Tibial artery (tissue), 4 donors: ENCODE data around the gene BUD23.

ENCODE experiments used
- DNase-seq, 2 donors: peaks; one replicate each; pipeline ENCODE4 v3.0.0-alpha.2; 2019
- H3K27ac ChIP-seq, 2 donors: fragments of 200-600 bp; sonication (generic) in 1 of 2; 1 replicate in 1 of 2; 2 replicates in 1 of 2; pipeline ENCODE4 v1.5.1; 2018 to 2019; ENCODE audit warnings: mild to moderate bottlenecking in 1 of 2
- H3K27me3 ChIP-seq, 2 donors: fragments of 200-600 bp; sonication (generic) in 1 of 2; one replicate each; pipeline versions ENCODE4 v1.5.1 to v1.6.0; 2016 to 2019
- H3K36me3 ChIP-seq, 3 donors: fragments of 200-600 bp; sonication (generic) in 2 of 3; one replicate each; pipeline ENCODE4 v1.5.1; 2016 to 2019; ENCODE audit warnings: mild to moderate bottlenecking in 2 of 3
- H3K4me1 ChIP-seq, 4 donors: fragments of 200-600 bp; sonication (generic) in 2 of 4; 1 replicate in 3 of 4; 2 replicates in 1 of 4; pipeline ENCODE4 v1.5.1; 2016 to 2019
- H3K4me3 ChIP-seq, 2 donors: fragments of 200-600 bp; sonication (generic) in 1 of 2; 1 replicate in 1 of 2; 2 replicates in 1 of 2; pipeline ENCODE4 v1.5.1; 2018 to 2019; ENCODE audit warnings: mild to moderate bottlenecking in 2 of 2
- H3K9me3 ChIP-seq, 3 donors: fragments of 200-600 bp; sonication (generic) in 1 of 3; one replicate each; pipeline ENCODE4 v1.5.1; 2016 to 2019
- intact Hi-C: fragments of 100-400 bp; cut with DNase I; formaldehyde crosslinking; loops from one replicate; pipeline ENCODE4 v1.15.0; 2023; ENCODE audit warnings: low total_unique reads
- TF ChIP-seq, protein P1 (sequence below), 2 experiments: fragments of 200-600 bp in 1 of 2; fragments of 450-650 bp in 1 of 2; IDR thresholded peaks; one replicate each; pipeline ENCODE4 v1.5.1; 2017 to 2019; ENCODE audit warnings: antibody characterized with exemption in 2 of 2, mild to moderate bottlenecking in 1 of 2, moderate library complexity in 1 of 2

The BUD23 gene

DNA sequence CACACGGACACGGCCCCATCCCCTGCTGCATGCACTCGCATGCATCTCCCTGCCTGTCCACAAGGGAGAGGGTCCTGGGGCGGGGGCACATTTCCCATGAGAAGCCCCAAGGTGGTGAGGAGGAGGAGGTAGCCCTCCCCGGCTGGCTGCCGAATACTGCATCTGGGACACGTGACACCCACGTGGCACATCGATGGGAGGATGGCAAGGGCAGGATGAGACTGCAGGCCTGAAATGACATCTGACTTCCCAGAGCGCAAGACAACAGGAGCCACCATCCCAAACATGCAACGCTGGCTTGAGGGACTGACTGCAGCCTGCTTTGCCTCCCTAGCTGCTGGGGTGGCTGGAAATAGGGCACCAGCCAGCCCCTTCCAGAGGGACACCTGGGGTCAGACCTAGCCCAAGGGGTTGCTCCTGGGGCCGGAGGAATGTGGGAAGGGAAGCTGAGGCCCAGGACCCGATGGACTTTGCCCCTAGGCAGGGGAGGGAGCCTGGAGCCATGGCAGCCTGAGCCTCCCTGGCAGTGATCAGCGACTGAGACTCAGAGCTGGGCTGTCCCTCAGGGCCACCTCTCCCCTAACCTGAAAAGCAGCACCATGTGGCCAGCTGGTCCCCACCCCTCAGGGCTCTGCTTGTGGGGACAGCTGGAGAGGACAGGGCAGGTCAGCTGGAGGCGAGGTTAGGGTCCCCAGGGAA lies 16.1 kb downstream of the BUD23 start:
- TF ChIP-seq, protein P1, sequence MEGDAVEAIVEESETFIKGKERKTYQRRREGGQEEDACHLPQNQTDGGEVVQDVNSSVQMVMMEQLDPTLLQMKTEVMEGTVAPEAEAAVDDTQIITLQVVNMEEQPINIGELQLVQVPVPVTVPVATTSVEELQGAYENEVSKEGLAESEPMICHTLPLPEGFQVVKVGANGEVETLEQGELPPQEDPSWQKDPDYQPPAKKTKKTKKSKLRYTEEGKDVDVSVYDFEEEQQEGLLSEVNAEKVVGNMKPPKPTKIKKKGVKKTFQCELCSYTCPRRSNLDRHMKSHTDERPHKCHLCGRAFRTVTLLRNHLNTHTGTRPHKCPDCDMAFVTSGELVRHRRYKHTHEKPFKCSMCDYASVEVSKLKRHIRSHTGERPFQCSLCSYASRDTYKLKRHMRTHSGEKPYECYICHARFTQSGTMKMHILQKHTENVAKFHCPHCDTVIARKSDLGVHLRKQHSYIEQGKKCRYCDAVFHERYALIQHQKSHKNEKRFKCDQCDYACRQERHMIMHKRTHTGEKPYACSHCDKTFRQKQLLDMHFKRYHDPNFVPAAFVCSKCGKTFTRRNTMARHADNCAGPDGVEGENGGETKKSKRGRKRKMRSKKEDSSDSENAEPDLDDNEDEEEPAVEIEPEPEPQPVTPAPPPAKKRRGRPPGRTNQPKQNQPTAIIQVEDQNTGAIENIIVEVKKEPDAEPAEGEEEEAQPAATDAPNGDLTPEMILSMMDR (IDR thresholded peaks at IDR 0.05), result no peak
- DNase-seq, result no peak
- no peak overlapping the region for H3K27ac ChIP-seq
- no peaks in the 10 kb centered on the region for H3K9me3 ChIP-seq
- H3K27me3 ChIP-seq, result no peaks in the 10 kb centered on the region
- intact Hi-C loops, result no loop called here
- peaks cover 0 to 10% (median 8%) of the 10 kb centered on the region in 4 donors for H3K4me1 ChIP-seq
- H3K36me3 ChIP-seq, result peaks cover 29 to 88% (median 62%) of the 10 kb centered on the region in 3 donors
- no peak overlapping the region for H3K4me3 ChIP-seq

DNA sequence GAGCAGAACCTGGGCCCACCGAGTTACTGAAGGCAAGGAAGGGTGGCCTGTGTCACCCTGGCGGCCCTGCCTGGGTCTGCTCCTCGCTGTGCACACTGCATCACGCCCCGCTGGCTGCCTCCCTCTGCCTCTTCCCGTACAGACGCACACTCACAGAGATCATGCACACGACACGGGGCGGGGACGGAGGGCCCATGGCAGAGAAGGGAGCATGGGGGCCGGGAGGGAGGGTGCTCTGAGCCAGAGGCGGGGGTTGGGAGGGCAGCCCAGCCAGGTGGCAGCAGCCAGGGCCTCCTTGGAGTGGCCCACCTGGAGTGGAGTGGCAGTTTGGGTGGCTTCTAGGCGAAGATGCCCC lies 16.6 kb downstream of the BUD23 start:
- Histone ChIP-seq H3K27me3 (no peaks in the 10 kb centered on the region), H3K4me3 (no peak overlapping the region), H3K36me3 (peaks cover 23 to 82% (median 57%) of the 10 kb centered on the region in 3 donors), H3K4me1 (peaks cover 0 to 16% (median 13%) of the 10 kb centered on the region in 4 donors), H3K27ac (no peak overlapping the region), H3K9me3 (no peaks in the 10 kb centered on the region)
- DNase-seq, result no peak
- intact Hi-C loops, result no loop called here
- TF ChIP-seq, protein P1 (IDR thresholded peaks at IDR 0.05), result no peak

DNA sequence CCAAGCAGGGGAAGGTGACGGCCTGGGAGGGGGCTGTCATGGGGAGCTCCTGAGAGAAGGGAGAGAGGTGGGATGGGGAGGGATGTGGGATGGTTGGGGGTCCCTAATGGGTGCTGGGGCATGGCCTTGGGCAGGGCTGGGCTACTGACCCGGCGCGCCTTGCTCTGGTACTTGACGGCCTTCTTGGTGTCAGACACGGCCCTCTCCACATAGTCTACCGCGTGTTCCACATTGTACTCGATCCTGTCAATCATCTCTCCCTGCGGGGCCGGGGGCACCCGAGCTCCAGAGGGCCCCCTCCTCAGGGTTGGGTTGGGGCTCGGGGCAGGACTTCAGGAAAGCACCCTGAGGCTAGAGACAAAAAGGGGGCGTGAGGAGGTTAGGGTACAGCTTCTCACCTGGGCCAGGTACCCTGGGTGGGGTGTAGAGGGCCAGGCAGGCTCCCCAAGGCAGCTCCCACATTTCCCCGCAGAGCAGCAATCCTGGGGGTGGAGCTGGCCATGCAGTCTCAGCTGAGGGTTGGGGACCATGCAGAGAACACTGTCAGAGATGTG lies 17.3 kb downstream of the BUD23 start:
- Histone ChIP-seq H3K4me1 (peaks cover 0 to 22% (median 19%) of the 10 kb centered on the region in 4 donors), H3K9me3 (no peaks in the 10 kb centered on the region), H3K27me3 (no peaks in the 10 kb centered on the region), H3K4me3 (no peak overlapping the region), H3K27ac (no peak overlapping the region), H3K36me3 (peaks cover 17 to 76% (median 51%) of the 10 kb centered on the region in 3 donors)
- intact Hi-C loops, result no loop called here
- TF ChIP-seq, protein P1 (IDR thresholded peaks at IDR 0.05), result no peak
- DNase-seq, result no peak

DNA sequence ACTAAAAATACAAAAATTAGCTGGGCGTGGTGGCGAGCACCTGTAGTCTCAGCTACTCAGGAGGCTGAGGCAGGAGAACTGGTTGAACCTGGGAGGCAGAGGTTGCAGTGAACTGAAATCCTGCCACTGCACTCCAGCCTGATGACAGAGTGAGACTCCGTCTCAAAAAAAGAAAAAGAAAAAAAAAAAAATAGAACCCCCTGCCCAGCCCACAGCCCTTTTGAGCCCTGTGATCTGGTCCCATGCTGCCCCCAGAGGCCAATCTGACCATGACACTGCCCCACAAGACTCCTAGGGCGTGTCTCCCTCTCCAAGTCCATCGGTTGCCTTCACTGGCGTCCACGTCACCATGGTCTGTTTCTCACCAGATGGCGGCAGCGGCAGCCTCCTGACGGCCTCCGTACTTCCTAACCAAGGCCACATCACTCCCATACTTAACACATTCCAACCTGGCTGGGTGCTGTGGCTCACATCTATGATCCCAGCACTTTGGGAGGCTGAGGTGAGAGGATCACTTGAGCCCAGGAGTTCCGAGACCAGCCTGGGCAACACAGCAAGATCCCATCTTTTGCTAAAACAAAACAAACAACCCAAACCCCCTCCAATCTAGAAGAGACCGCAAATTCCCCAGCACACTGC lies 18.1 kb downstream of the BUD23 start:
- intact Hi-C loops, result no loop called here
- no peaks in the 10 kb centered on the region for H3K9me3 ChIP-seq
- H3K4me1 ChIP-seq, result peaks cover 0 to 24% (median 23%) of the 10 kb centered on the region in 4 donors
- no peak for DNase-seq
- no peak overlapping the region for H3K27ac ChIP-seq
- no peaks in the 10 kb centered on the region for H3K27me3 ChIP-seq
- TF ChIP-seq, protein P1 (IDR thresholded peaks at IDR 0.05), result peak; percentile 33 to 37
- H3K4me3 ChIP-seq, result no peak overlapping the region
- peaks cover 11 to 68% (median 44%) of the 10 kb centered on the region in 3 donors for H3K36me3 ChIP-seq

DNA sequence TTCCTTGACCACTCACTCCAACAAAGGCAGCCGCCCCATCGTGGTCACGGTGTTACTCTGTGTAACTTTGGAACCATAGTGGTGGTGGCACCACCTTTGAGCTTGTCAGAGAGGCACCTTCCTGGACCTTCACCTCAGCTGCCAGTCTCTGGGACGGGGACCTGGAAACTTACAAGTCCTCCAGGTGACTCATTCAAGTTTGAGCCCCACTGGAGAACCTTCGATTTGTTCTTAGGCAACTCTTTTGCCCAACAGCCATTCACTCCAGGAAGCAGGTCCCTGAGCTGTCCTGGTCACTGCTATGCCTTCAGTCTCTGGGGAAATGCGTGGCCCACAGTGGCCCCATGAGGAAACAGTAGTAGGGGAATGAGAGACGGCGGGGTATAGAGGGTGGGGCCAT lies 18.8 kb downstream of the BUD23 start:
- DNase-seq, result no peak
- Histone ChIP-seq H3K9me3 (no peaks in the 10 kb centered on the region), H3K4me1 (peaks cover 0 to 31% (median 24%) of the 10 kb centered on the region in 4 donors), H3K27ac (no peak overlapping the region), H3K27me3 (no peaks in the 10 kb centered on the region), H3K4me3 (no peak overlapping the region), H3K36me3 (peaks cover 4 to 61% (median 37%) of the 10 kb centered on the region in 3 donors)
- intact Hi-C loops, result no loop called here
- TF ChIP-seq, protein P1 (IDR thresholded peaks at IDR 0.05), result no peak
